ENCODE data around the gene PPP1R13L. TPM values are rescaled to one million over a fixed set of nuclear protein-coding genes. Genes with fewer than 3 reads are reported as not detected.

PPP1R13L gene
- total RNA-seq, 2 donors from 2014 or later: 51.2 to 112 TPM

GRCh38 chr19:45405435-45406225, 761 bp upstream of the PPP1R13L start:
- peaks cover 12 to 42% of the 10 kb centered on the region in 2 donors for H3K4me1 ChIP-seq (ENCODE audit: control insufficient read depth in 1 of 2, low read depth in 2 of 2)
- H3K4me3 ChIP-seq: peak overlapping the region; percentile 88
- ATAC-seq (ENCODE audit: insufficient number of reproducible peaks, low FRiP score, low read depth) (peak; percentile 63), DNase-seq (ENCODE audit: low spot score) (peak; percentile 65)
- no peaks in the 10 kb centered on the region for H3K36me3 ChIP-seq
- H3K9me3 ChIP-seq: no peaks in the 10 kb centered on the region
- H3K27ac ChIP-seq: peak overlapping the region; percentile 97
- no peaks in the 10 kb centered on the region for H3K27me3 ChIP-seq (replicated peaks; ENCODE audit: insufficient read depth)
- no peak for TF ChIP-seq CTCF (IDR thresholded peaks at IDR 0.05)

GRCh38 chr19:45403781-45404556, 900 bp downstream of the PPP1R13L start:
- Histone ChIP-seq H3K27me3 (replicated peaks; ENCODE audit: insufficient read depth) (no peaks in the 10 kb centered on the region), H3K4me3 (peak overlapping the region; percentile 88), H3K27ac (peak overlapping the region in 1 of 2 donors; percentile 97), H3K36me3 (no peaks in the 10 kb centered on the region), H3K9me3 (no peaks in the 10 kb centered on the region), H3K4me1 (ENCODE audit: control insufficient read depth in 1 of 2, low read depth in 2 of 2) (peaks cover 12 to 43% of the 10 kb centered on the region in 2 donors)
- ATAC-seq (ENCODE audit: insufficient number of reproducible peaks, low FRiP score, low read depth) (no peak), DNase-seq (ENCODE audit: low spot score) (no peak)
- peak; percentile 30 for TF ChIP-seq CTCF (IDR thresholded peaks at IDR 0.05)

GRCh38 chr19:45403272-45403671, 1.6 kb downstream of the PPP1R13L start:
- ATAC-seq (ENCODE audit: insufficient number of reproducible peaks, low FRiP score, low read depth): no peak
- Histone ChIP-seq H3K27me3 (replicated peaks; ENCODE audit: insufficient read depth) (no peaks in the 10 kb centered on the region), H3K27ac (peak overlapping the region in 1 of 2 donors; percentile 18)

GRCh38 chr19:45402298-45403061, 2.4 kb downstream of the PPP1R13L start:
- H3K4me3 ChIP-seq: no peak overlapping the region
- TF ChIP-seq CTCF (IDR thresholded peaks at IDR 0.05): peak; percentile 46
- H3K27me3 ChIP-seq (replicated peaks; ENCODE audit: insufficient read depth): no peaks in the 10 kb centered on the region
- H3K9me3 ChIP-seq: no peaks in the 10 kb centered on the region
- H3K27ac ChIP-seq: no peak overlapping the region
- H3K36me3 ChIP-seq: no peaks in the 10 kb centered on the region
- ATAC-seq (ENCODE audit: insufficient number of reproducible peaks, low FRiP score, low read depth) (no peak), DNase-seq (ENCODE audit: low spot score) (no peak)
- peaks cover 15 to 53% of the 10 kb centered on the region in 2 donors for H3K4me1 ChIP-seq (ENCODE audit: control insufficient read depth in 1 of 2, low read depth in 2 of 2)

More at GRCh38 chr19:45403272-45403671, 1.6 kb downstream of the PPP1R13L start:
- Histone ChIP-seq H3K4me3 (peak overlapping the region; percentile 88), H3K36me3 (no peaks in the 10 kb centered on the region), H3K4me1 (ENCODE audit: control insufficient read depth in 1 of 2, low read depth in 2 of 2) (peaks cover 15 to 50% of the 10 kb centered on the region in 2 donors), H3K9me3 (no peaks in the 10 kb centered on the region)
- no peak for TF ChIP-seq CTCF (IDR thresholded peaks at IDR 0.05)
- DNase-seq (ENCODE audit: low spot score): no peak

All from thoracic aorta (tissue), 2 donors.